GM12864 (cell line): ENCODE data around the gene ANKRD44.
A peak's percentile ranks its signal among the peaks of the same experiment; 100 is the strongest.

Source experiments
- DNase-seq: peaks from one replicate; pipeline ENCODE4 v3.0.0-alpha.2; 2011; ENCODE audit warnings: low read depth
- H3K4me3 ChIP-seq: 2 replicates; pipeline ENCODE4 v1.5.1; 2011; ENCODE audit warnings: mild to moderate bottlenecking, low read depth, low read length, control low read depth
- CTCF ChIP-seq: IDR thresholded peaks from 2 replicates; pipeline ENCODE4 v1.5.1; 2011; ENCODE audit warnings: low read depth, mild to moderate bottlenecking, moderate library complexity, low read length, control low read depth, inconsistent platforms; ENCODE audit errors: missing control alignments

ANKRD44 gene

GRCh38 chr2:197308996-197309690 lies 1.4 kb downstream of the ANKRD44 start:
- H3K4me3 ChIP-seq: peak overlapping the region; percentile 69
- no peak for DNase-seq
- TF ChIP-seq CTCF: no peak

- TF ChIP-seq CTCF: no peak
- no peak for DNase-seq
- peak overlapping the region; percentile 69 for H3K4me3 ChIP-seq
These were observed 2.0 kb downstream of the ANKRD44 start for GRCh38 chr2:197308585-197308984.

- DNase-seq: no peak
- peak overlapping the region; percentile 69 for H3K4me3 ChIP-seq
- no peak for TF ChIP-seq CTCF
These were observed 2.6 kb downstream of the ANKRD44 start for GRCh38 chr2:197307933-197308521.

GRCh38 chr2:197307236-197307932 lies 3.2 kb downstream of the ANKRD44 start:
- H3K4me3 ChIP-seq: peak overlapping the region; percentile 69

GRCh38 chr2:197306696-197307040 lies 3.9 kb downstream of the ANKRD44 start:
- no peak for DNase-seq
- TF ChIP-seq CTCF: no peak
- H3K4me3 ChIP-seq: peak overlapping the region; percentile 30

More at GRCh38 chr2:197307236-197307932, 3.2 kb downstream of the ANKRD44 start:
- no peak for TF ChIP-seq CTCF
- DNase-seq: no peak

GRCh38 chr2:197306024-197306695 lies 4.4 kb downstream of the ANKRD44 start:
- peak overlapping the region; percentile 30 for H3K4me3 ChIP-seq
- no peak for TF ChIP-seq CTCF
- DNase-seq: no peak
